Right lobe of liver (tissue), 6 donors: ENCODE measurements around the gene RNU5B-1. TPM values are rescaled to one million over a fixed set of nuclear protein-coding genes. Genes with fewer than 3 reads are reported as not detected.

Experiments used
- ATAC-seq, 4 donors: fragments of 200-7000 bp; cut with Tn5 transposase; one replicate each; pipeline ENCODE4 v1.9.1; 2020; ENCODE audit warnings: mild to moderate bottlenecking in 4 of 4, moderate library complexity in 4 of 4
- DNase-seq, 3 donors: peaks; one replicate each; pipeline ENCODE4 v3.0.0-alpha.2; 2020
- H3K27ac ChIP-seq, 3 donors: fragments of 200-600 bp; one replicate each; pipeline ENCODE4 v1.8.0; 2022
- H3K27me3 ChIP-seq, 2 donors: fragments of 200-600 bp; one replicate each; pipeline ENCODE4 v1.8.0; 2022
- H3K36me3 ChIP-seq, 4 donors: fragments of 200-600 bp; sonication (generic) in 1 of 4; one replicate each; pipeline versions ENCODE4 v1.5.1 to v1.8.0; 2017 to 2022; ENCODE audit warnings: control low read depth in 1 of 4
- H3K4me1 ChIP-seq, 4 donors: fragments of 200-600 bp; sonication (generic) in 1 of 4; one replicate each; pipeline versions ENCODE4 v1.5.1 to v1.8.0; 2017 to 2022; ENCODE audit warnings: control low read depth in 1 of 4
- H3K4me3 ChIP-seq, 3 donors: fragments of 200-600 bp; one replicate each; pipeline ENCODE4 v1.8.0; 2022
- H3K9me3 ChIP-seq, 4 donors: fragments of 200-600 bp; sonication (generic) in 1 of 4; one replicate each; pipeline versions ENCODE4 v1.5.1 to v1.8.0; 2017 to 2022; ENCODE audit warnings: control low read depth in 1 of 4
- CTCF ChIP-seq, 4 donors: fragments of 200-600 bp in 3 of 4; fragments of 450-650 bp in 1 of 4; IDR thresholded peaks; one replicate each; pipeline versions ENCODE4 v1.5.1 to v1.8.0; 2016 to 2022; ENCODE audit warnings: antibody characterized with exemption in 4 of 4, mild to moderate bottlenecking in 2 of 4
- POLR2A ChIP-seq: fragments of 450-650 bp; IDR thresholded peaks from one replicate; pipeline ENCODE4 v1.6.1; 2017; ENCODE audit warnings: antibody characterized with exemption, mild to moderate bottlenecking
- WGBS: methylation state at CpG from one replicate; pipeline ENCODE4 v1.1.6; 2018; ENCODE audit warnings: low coverage, low lambda C conversion rate; ENCODE audit not compliant: insufficient coverage; ENCODE audit errors: missing lambda C conversion rate; 5-methylcytosine and 5-hydroxymethylcytosine counted together
- intact Hi-C, 2 donors: fragments of 100-400 bp; cut with DNase I; formaldehyde crosslinking; loops; one replicate each; pipeline versions ENCODE4 v1.11.2 to v1.14.1; 2022
- total RNA-seq, 6 experiments: library from RNA; depleted of rRNA in 2 of 6; stranded (reverse); fragments of >200 nt in 2 of 6; fragmentation: NEBNext Ultra II Directional in 3 of 6; extraction: Animal tissue kit (Norgen Biotek cat#: 25700) in 3 of 6; gene quantifications; one replicate each; pipeline versions ENCODE4 v1.1.0 to v1.2.4, GENCODE V29; 2016 to 2023
- donor health status: DM: no; HTN: yes; CAD: no.
- donor health status: DM: no; HTN: no; CAD: no.
- donor health status: DM: no; HTN: no; CAD: no.
- donor health status: DM: no; HTN: yes; CAD: no.
- donor health status: DM: no; HTN: yes; CAD: no.

RNU5B-1 gene
- total RNA-seq, 6 experiments from 2014 or later, result 11.0 to 35.4 TPM; not detected in 4

- no peak for ATAC-seq
- H3K36me3 ChIP-seq, result no peaks in the 10 kb centered on the region
- 41% methylated on average over 8 of the region's 21 CpGs for WGBS
- no peaks in the 10 kb centered on the region for H3K4me1 ChIP-seq
- no peak for TF ChIP-seq CTCF (IDR thresholded peaks at IDR 0.05)
- TF ChIP-seq POLR2A, result no peak
- DNase-seq, result peak in 1 of 3 donors; percentile 33
- H3K27me3 ChIP-seq, result no peaks in the 10 kb centered on the region
- H3K4me3 ChIP-seq, result no peak overlapping the region
- H3K9me3 ChIP-seq, result no peaks in the 10 kb centered on the region
- no peak overlapping the region for H3K27ac ChIP-seq
- intact Hi-C loops, result no loop called here
Measured at GRCh38 chr15:65336493-65337435, 32.3 kb downstream of the RNU5B-1 start.

- no peak for TF ChIP-seq CTCF (IDR thresholded peaks at IDR 0.05)
- no peak for TF ChIP-seq POLR2A
- intact Hi-C loops, result no loop called here
- peak in 1 of 3 donors; percentile 38 for DNase-seq
- Histone ChIP-seq H3K4me3 (no peak overlapping the region), H3K27ac (no peak overlapping the region), H3K9me3 (no peaks in the 10 kb centered on the region), H3K36me3 (no peaks in the 10 kb centered on the region), H3K27me3 (no peaks in the 10 kb centered on the region), H3K4me1 (no peaks in the 10 kb centered on the region)
- ATAC-seq, result no peak
- no CpG with 5 or more reads among the region's 6 CpGs for WGBS
Measured at GRCh38 chr15:65337436-65338070, 33.1 kb downstream of the RNU5B-1 start.

GRCh38 chr15:65338366-65338765 lies 33.9 kb downstream of the RNU5B-1 start:
- intact Hi-C loops, result no loop called here

GRCh38 chr15:65338823-65339222 lies 34.3 kb downstream of the RNU5B-1 start:
- H3K9me3 ChIP-seq, result no peaks in the 10 kb centered on the region
- no peak for ATAC-seq
- H3K27ac ChIP-seq, result no peak overlapping the region
- no peaks in the 10 kb centered on the region for H3K4me1 ChIP-seq
- no peaks in the 10 kb centered on the region for H3K36me3 ChIP-seq
- TF ChIP-seq POLR2A (no peak), CTCF (IDR thresholded peaks at IDR 0.05) (no peak)
- 88% methylated on average over 5 of the region's 8 CpGs for WGBS
- no peaks in the 10 kb centered on the region for H3K27me3 ChIP-seq
- intact Hi-C loops, result no loop called here
- DNase-seq, result no peak
- H3K4me3 ChIP-seq, result no peak overlapping the region

More at GRCh38 chr15:65338366-65338765, 33.9 kb downstream of the RNU5B-1 start:
- no CpG with 5 or more reads among the region's 3 CpGs for WGBS
- DNase-seq (peak in 1 of 3 donors; percentile 12), ATAC-seq (no peak)
- TF ChIP-seq POLR2A (no peak), CTCF (IDR thresholded peaks at IDR 0.05) (no peak)
- Histone ChIP-seq H3K4me1 (no peaks in the 10 kb centered on the region), H3K9me3 (no peaks in the 10 kb centered on the region), H3K36me3 (no peaks in the 10 kb centered on the region), H3K4me3 (no peak overlapping the region), H3K27me3 (no peaks in the 10 kb centered on the region), H3K27ac (no peak overlapping the region)
